ENCODE measurements around the gene SH2D3C. TPM values are rescaled to one million over a fixed set of nuclear protein-coding genes. Genes with fewer than 3 reads are reported as not detected.

The SH2D3C gene
- total and polyA plus RNA-seq, 9 of the 15 experiments (the other 6 are each of a cell fraction or from before 2014, with no cell fraction given), result 0.03 to 1.2 (median 0.22) TPM; not detected in 1

DNA sequence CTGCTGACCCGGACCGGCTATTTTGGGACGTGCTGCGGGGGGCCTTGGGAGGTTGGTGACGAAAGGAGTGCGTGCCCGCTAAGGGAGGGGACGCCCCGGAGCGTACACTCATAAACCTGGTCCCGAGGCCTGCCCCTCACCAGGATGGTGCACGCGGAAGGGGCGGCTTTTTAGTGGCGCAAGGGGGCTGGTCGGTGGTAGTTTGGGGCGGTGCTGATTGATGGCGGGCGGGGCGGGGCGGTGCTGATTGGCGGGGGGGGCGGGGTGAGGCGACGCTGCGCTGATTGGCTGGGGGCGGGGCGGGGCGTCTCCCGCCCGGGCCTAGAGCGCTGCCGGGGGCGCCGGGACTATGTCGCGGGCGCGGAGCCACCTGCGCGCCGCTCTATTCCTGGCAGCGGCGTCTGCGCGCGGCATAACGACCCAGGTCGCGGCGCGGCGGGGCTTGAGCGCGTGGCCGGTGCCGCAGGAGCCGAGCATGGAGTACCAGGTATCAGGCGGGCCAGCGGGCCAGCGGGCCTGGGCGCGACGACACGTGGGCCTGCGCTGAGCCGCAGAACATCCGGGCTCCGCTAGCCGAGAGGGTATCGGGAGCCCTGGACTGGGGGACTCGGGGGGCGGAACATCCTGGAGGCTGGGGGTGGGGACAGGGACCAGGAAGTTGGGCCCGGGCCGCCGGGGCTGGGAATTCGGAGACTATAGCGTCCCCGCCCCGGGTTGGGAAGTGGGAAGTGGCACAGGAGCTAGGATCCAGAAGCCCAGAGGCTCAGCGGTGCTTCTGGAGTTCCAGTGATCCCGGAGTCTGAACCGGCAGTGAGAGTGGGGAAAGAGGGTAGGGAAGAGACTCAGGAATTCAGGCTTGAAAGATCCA is 24.3 kb upstream of the SH2D3C start, which contains the start of gene FPGS (continued):
- TF ChIP-seq, protein P1, sequence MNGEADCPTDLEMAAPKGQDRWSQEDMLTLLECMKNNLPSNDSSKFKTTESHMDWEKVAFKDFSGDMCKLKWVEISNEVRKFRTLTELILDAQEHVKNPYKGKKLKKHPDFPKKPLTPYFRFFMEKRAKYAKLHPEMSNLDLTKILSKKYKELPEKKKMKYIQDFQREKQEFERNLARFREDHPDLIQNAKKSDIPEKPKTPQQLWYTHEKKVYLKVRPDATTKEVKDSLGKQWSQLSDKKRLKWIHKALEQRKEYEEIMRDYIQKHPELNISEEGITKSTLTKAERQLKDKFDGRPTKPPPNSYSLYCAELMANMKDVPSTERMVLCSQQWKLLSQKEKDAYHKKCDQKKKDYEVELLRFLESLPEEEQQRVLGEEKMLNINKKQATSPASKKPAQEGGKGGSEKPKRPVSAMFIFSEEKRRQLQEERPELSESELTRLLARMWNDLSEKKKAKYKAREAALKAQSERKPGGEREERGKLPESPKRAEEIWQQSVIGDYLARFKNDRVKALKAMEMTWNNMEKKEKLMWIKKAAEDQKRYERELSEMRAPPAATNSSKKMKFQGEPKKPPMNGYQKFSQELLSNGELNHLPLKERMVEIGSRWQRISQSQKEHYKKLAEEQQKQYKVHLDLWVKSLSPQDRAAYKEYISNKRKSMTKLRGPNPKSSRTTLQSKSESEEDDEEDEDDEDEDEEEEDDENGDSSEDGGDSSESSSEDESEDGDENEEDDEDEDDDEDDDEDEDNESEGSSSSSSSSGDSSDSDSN (IDR thresholded peaks at IDR 0.05; ENCODE audit: borderline replicate concordance in 1 of 2, low read depth in 2 of 2, low read length in 2 of 2), result peak in 1 of 2 experiments; percentile 35; a peak in 1 of 4 replicates
- no peak for TF ChIP-seq KLF13 (tag; IDR thresholded peaks at IDR 0.05; ENCODE audit: borderline replicate concordance, low read depth)
- TF ChIP-seq, protein P2, sequence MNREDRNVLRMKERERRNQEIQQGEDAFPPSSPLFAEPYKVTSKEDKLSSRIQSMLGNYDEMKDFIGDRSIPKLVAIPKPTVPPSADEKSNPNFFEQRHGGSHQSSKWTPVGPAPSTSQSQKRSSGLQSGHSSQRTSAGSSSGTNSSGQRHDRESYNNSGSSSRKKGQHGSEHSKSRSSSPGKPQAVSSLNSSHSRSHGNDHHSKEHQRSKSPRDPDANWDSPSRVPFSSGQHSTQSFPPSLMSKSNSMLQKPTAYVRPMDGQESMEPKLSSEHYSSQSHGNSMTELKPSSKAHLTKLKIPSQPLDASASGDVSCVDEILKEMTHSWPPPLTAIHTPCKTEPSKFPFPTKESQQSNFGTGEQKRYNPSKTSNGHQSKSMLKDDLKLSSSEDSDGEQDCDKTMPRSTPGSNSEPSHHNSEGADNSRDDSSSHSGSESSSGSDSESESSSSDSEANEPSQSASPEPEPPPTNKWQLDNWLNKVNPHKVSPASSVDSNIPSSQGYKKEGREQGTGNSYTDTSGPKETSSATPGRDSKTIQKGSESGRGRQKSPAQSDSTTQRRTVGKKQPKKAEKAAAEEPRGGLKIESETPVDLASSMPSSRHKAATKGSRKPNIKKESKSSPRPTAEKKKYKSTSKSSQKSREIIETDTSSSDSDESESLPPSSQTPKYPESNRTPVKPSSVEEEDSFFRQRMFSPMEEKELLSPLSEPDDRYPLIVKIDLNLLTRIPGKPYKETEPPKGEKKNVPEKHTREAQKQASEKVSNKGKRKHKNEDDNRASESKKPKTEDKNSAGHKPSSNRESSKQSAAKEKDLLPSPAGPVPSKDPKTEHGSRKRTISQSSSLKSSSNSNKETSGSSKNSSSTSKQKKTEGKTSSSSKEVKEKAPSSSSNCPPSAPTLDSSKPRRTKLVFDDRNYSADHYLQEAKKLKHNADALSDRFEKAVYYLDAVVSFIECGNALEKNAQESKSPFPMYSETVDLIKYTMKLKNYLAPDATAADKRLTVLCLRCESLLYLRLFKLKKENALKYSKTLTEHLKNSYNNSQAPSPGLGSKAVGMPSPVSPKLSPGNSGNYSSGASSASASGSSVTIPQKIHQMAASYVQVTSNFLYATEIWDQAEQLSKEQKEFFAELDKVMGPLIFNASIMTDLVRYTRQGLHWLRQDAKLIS (CRISPR knock-in tag; IDR thresholded peaks at IDR 0.05), result no peak
- 0 out of 2 replicates have a peak, but pooled peaks have one; percentile 46 for TF ChIP-seq XRCC5 (IDR thresholded peaks at IDR 0.05; ENCODE audit: low read depth, low read length)
- no peak for TF ChIP-seq FOXK2 (conservative IDR thresholded peaks at IDR 0.05 in 1 of 2, IDR thresholded peaks at IDR 0.05 in 1 of 2; ENCODE audit: low read depth in 2 of 2)
- no peak for TF ChIP-seq U2AF2 (optimal IDR thresholded peaks at IDR 0.05; ENCODE audit: low read depth, low read length)
- peak; percentile 43 for TF ChIP-seq NEUROD1 (IDR thresholded peaks at IDR 0.05; ENCODE audit: borderline replicate concordance, low read depth, low read length, partially characterized antibody)
- TF ChIP-seq, protein P3, sequence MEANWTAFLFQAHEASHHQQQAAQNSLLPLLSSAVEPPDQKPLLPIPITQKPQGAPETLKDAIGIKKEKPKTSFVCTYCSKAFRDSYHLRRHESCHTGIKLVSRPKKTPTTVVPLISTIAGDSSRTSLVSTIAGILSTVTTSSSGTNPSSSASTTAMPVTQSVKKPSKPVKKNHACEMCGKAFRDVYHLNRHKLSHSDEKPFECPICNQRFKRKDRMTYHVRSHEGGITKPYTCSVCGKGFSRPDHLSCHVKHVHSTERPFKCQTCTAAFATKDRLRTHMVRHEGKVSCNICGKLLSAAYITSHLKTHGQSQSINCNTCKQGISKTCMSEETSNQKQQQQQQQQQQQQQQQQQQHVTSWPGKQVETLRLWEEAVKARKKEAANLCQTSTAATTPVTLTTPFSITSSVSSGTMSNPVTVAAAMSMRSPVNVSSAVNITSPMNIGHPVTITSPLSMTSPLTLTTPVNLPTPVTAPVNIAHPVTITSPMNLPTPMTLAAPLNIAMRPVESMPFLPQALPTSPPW (CRISPR knock-in tag; IDR thresholded peaks at IDR 0.05), result peak; percentile 93
- TF ChIP-seq IFI16 (CRISPR knock-in tag; IDR thresholded peaks at IDR 0.05), result no peak
- TF ChIP-seq RBM25 (IDR thresholded peaks at IDR 0.05; ENCODE audit: low read depth, low read length, severe bottlenecking), result peak; percentile 74
- no peak; the same call in 1 of the 2 replicates for TF ChIP-seq MEF2D (tag; conservative IDR thresholded peaks at IDR 0.05; ENCODE audit: low read depth)
- peak; percentile 68 for TF ChIP-seq TAF1 (IDR thresholded peaks at IDR 0.05; ENCODE audit: control insufficient read depth, extremely low read depth, insufficient read depth, low read length, severe bottlenecking)
- peak; percentile 30; the same call in 1 of the 2 replicates for TF ChIP-seq ESRRA (IDR thresholded peaks at IDR 0.05; ENCODE audit: borderline replicate concordance, low read depth)
- TF ChIP-seq ZNF263 (CRISPR knock-in tag; IDR thresholded peaks at IDR 0.05; ENCODE audit: borderline replicate concordance), result peak; percentile 22; the same call in 1 of the 2 replicates
- TF ChIP-seq GATAD2A (IDR thresholded peaks at IDR 0.05), result no peak
- no peak for TF ChIP-seq POLR3A (IDR thresholded peaks at IDR 0.05; ENCODE audit: borderline replicate concordance, extremely low read depth, insufficient read depth, insufficient read length)

Measured in K562 (cell line).